ENCODE results near the gene PPEF2. TPM values are rescaled to one million over a fixed set of nuclear protein-coding genes. Genes with fewer than 3 reads are reported as not detected.

PPEF2 gene
- total RNA-seq, 1 donor from 2014 or later, result not detected

DNA sequence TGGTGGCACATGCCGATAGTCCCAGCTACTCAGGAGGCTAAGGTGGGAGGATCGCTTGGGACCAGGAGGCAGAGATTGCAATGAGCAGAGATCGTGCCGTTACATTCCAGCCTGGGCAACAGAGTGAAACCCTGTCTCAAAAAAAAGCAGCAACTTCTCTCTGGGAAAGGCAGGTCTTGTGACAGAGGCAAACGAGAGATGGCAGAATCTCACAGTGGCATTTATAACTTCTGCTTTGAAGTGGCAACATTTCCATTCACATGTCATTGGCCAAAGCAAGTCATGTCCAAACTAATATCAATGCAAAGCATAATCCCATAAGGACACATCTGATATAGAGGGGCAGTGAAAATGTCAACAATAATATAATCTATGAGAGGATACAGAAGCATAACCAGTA, 79.8 kb downstream of the PPEF2 start:
- intact Hi-C loops (cut with DNase I), result no loop called here
- Histone ChIP-seq H3K4me1 (no peaks in the 10 kb centered on the region), H3K4me3 (no peak overlapping the region), H3K27ac (no peak overlapping the region), H3K36me3 (no peaks in the 10 kb centered on the region), H3K9me3 (no peaks in the 10 kb centered on the region), H3K27me3 (no peaks in the 10 kb centered on the region)
- no peak for DNase-seq (ENCODE audit: extremely low spot score in 2 of 2)
- TF ChIP-seq POLR2A (IDR thresholded peaks at IDR 0.05) (no peak), POLR2AphosphoS5 (IDR thresholded peaks at IDR 0.05; ENCODE audit: insufficient read depth in 1 of 2, low read depth in 1 of 2) (no peak)
- TF ChIP-seq, protein P1, sequence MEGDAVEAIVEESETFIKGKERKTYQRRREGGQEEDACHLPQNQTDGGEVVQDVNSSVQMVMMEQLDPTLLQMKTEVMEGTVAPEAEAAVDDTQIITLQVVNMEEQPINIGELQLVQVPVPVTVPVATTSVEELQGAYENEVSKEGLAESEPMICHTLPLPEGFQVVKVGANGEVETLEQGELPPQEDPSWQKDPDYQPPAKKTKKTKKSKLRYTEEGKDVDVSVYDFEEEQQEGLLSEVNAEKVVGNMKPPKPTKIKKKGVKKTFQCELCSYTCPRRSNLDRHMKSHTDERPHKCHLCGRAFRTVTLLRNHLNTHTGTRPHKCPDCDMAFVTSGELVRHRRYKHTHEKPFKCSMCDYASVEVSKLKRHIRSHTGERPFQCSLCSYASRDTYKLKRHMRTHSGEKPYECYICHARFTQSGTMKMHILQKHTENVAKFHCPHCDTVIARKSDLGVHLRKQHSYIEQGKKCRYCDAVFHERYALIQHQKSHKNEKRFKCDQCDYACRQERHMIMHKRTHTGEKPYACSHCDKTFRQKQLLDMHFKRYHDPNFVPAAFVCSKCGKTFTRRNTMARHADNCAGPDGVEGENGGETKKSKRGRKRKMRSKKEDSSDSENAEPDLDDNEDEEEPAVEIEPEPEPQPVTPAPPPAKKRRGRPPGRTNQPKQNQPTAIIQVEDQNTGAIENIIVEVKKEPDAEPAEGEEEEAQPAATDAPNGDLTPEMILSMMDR (IDR thresholded peaks at IDR 0.05), result no peak

DNA sequence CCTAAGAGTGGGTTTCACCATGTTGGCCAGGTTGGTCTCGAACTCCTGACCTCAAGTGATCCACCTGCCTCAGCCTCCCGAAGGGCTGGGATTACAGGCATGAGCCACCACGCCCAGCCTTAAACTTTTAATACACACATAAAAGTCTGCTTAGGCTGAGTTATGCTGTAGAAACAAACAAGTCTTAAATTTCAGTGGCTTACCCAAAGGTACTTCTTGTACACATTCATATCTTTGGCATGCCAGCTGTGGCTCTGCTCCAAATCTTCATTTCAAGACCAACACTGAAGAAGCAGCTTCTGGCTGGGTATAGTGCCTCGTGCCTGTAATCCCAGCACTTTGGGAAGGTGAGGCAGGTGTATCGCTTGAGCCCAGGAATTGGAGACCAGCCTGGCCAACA, 80.3 kb downstream of the PPEF2 start:
- intact Hi-C loops (cut with DNase I), result no loop called here
- H3K27me3 ChIP-seq, result no peaks in the 10 kb centered on the region
- H3K4me1 ChIP-seq, result no peaks in the 10 kb centered on the region
- no peak for TF ChIP-seq POLR2A (IDR thresholded peaks at IDR 0.05)
- TF ChIP-seq, protein P1 (IDR thresholded peaks at IDR 0.05), result no peak
- no peak for TF ChIP-seq POLR2AphosphoS5 (IDR thresholded peaks at IDR 0.05; ENCODE audit: insufficient read depth in 1 of 2, low read depth in 1 of 2)
- H3K36me3 ChIP-seq, result no peaks in the 10 kb centered on the region
- no peaks in the 10 kb centered on the region for H3K9me3 ChIP-seq
- DNase-seq (ENCODE audit: extremely low spot score in 2 of 2), result no peak
- no peak overlapping the region for H3K27ac ChIP-seq
- H3K4me3 ChIP-seq, result no peak overlapping the region

DNA sequence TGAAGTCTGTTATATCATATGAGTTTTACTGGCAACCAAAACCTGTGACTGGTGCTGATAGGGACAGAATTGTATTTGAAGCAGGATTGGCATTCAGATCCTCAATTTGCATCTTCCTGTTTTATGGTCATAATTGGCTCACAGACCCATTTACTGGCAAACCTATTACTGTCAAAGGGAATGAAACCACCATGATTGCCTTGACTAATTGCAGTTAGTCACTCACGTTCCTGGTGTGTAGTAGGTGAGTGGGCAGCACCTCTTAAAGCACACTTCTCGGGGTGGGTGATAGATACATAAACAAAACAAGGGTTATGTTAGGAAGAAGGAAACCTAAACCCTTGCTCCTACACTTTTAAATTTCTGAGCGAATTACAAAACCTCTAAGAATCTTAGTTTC, 81.0 kb downstream of the PPEF2 start:
- Histone ChIP-seq H3K27ac (no peak overlapping the region), H3K36me3 (no peaks in the 10 kb centered on the region), H3K4me1 (no peaks in the 10 kb centered on the region), H3K9me3 (no peaks in the 10 kb centered on the region), H3K4me3 (no peak overlapping the region), H3K27me3 (no peaks in the 10 kb centered on the region)
- DNase-seq (ENCODE audit: extremely low spot score in 2 of 2), result no peak
- TF ChIP-seq, protein P1 (IDR thresholded peaks at IDR 0.05), result no peak
- TF ChIP-seq POLR2A (IDR thresholded peaks at IDR 0.05) (no peak), POLR2AphosphoS5 (IDR thresholded peaks at IDR 0.05; ENCODE audit: insufficient read depth in 1 of 2, low read depth in 1 of 2) (no peak)
- intact Hi-C loops (cut with DNase I), result no loop called here

DNA sequence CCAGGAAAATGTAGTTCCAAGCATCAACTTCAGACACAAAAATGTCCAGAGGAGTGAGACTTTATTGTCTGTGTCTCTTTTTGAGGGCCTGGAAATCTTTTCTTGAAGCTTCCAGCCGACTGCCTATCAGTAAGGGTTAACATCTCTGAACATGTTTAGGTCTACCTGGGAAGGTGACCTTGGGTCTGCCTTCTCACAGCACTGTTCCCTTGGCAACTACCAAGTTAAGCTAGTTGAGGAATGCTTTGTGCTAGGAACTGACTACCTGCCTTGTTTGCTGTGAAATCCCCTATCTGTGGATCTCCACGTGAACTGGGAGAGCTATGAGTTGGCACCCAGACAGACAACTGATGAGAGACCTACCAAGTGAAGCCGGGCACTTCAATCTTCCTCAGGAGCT, 81.6 kb downstream of the PPEF2 start:
- no peak overlapping the region for H3K27ac ChIP-seq
- TF ChIP-seq POLR2AphosphoS5 (IDR thresholded peaks at IDR 0.05; ENCODE audit: insufficient read depth in 1 of 2, low read depth in 1 of 2) (no peak), POLR2A (IDR thresholded peaks at IDR 0.05) (no peak)
- TF ChIP-seq, protein P1 (IDR thresholded peaks at IDR 0.05), result no peak
- no peak for DNase-seq (ENCODE audit: extremely low spot score in 2 of 2)
- intact Hi-C loops (cut with DNase I), result no loop called here
- no peaks in the 10 kb centered on the region for H3K36me3 ChIP-seq
- H3K9me3 ChIP-seq, result no peaks in the 10 kb centered on the region
- no peak overlapping the region for H3K4me3 ChIP-seq
- H3K27me3 ChIP-seq, result no peaks in the 10 kb centered on the region
- no peaks in the 10 kb centered on the region for H3K4me1 ChIP-seq

DNA sequence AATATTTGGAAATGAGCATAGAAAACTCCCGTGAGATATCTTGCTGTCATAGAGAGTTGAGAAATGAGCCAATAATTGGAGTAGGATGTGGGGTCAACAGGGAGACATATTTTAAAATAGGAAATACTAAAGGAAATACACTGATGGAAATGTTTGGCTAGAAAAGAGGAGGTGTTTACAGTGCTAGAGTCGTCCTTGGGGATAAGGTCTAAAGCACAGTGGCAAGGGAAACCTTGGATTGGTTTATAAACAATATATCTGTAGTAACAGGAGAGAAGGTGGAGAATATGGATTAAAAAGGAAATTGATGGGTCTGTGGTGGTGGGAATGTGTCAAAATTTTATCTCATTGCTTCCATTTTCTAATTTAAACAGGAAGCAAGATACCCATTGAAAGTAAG, 82.1 kb downstream of the PPEF2 start:
- no peak for DNase-seq (ENCODE audit: extremely low spot score in 2 of 2)
- intact Hi-C loops (cut with DNase I), result no loop called here
- Histone ChIP-seq H3K27ac (no peak overlapping the region), H3K9me3 (no peaks in the 10 kb centered on the region), H3K36me3 (peaks cover 0 to under 1% of the 10 kb centered on the region in 2 donors), H3K4me1 (no peaks in the 10 kb centered on the region), H3K27me3 (no peaks in the 10 kb centered on the region), H3K4me3 (no peak overlapping the region)
- TF ChIP-seq, protein P1 (IDR thresholded peaks at IDR 0.05), result no peak
- TF ChIP-seq POLR2AphosphoS5 (IDR thresholded peaks at IDR 0.05; ENCODE audit: insufficient read depth in 1 of 2, low read depth in 1 of 2) (no peak), POLR2A (IDR thresholded peaks at IDR 0.05) (no peak)
